PC-3 (cell line): ENCODE results near the gene PARP15.

ENCODE experiments used
- EZH2 ChIP-seq: fragments of 300-600 bp; sonication (generic); IDR thresholded peaks from one replicate; pipeline ENCODE4 v1.6.1; 2017; ENCODE audit warnings: antibody characterized with exemption, mild to moderate bottlenecking, low read length; ENCODE audit not compliant: unreplicated experiment
- EZH2phosphoT487 ChIP-seq: fragments of 300-600 bp; sonication (generic); IDR thresholded peaks from 2 replicates; pipeline ENCODE4 v1.6.1; 2018; ENCODE audit warnings: mild to moderate bottlenecking, antibody characterized with exemption, low read length, borderline replicate concordance
- TF ChIP-seq, protein P1 (sequence below): fragments of 300-600 bp; sonication (generic); conservative IDR thresholded peaks from 2 replicates; pipeline ENCODE4 v1.5.1; 2017; ENCODE audit warnings: antibody characterized with exemption, low read depth, mild to moderate bottlenecking, low read length

DNA sequence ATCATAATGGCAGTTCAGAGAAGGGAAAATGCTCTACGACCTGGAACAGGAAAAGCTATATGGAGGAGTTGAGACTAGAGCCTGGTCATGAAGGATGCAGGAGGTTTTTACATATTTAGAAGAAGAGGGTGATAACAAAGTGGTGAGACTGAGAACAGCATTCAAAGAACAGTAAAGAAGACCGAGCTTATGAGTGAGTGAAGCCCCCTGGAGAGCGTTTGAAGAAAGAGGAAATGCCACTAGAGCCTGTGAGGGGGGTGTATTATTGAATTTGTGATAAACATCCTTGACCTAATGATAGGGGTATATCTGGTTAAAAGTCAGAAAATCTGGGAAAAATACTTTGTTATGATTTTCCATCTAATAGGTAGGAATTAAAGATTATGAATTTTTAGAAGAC, 17.5 kb upstream of the PARP15 start:
- TF ChIP-seq, protein P1, sequence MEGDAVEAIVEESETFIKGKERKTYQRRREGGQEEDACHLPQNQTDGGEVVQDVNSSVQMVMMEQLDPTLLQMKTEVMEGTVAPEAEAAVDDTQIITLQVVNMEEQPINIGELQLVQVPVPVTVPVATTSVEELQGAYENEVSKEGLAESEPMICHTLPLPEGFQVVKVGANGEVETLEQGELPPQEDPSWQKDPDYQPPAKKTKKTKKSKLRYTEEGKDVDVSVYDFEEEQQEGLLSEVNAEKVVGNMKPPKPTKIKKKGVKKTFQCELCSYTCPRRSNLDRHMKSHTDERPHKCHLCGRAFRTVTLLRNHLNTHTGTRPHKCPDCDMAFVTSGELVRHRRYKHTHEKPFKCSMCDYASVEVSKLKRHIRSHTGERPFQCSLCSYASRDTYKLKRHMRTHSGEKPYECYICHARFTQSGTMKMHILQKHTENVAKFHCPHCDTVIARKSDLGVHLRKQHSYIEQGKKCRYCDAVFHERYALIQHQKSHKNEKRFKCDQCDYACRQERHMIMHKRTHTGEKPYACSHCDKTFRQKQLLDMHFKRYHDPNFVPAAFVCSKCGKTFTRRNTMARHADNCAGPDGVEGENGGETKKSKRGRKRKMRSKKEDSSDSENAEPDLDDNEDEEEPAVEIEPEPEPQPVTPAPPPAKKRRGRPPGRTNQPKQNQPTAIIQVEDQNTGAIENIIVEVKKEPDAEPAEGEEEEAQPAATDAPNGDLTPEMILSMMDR, result no peak
- TF ChIP-seq EZH2 (no peak), EZH2phosphoT487 (no peak)
